GM12878 (cell line): ENCODE data around the gene CNOT10. TPM values are rescaled to one million over a fixed set of nuclear protein-coding genes. Genes with fewer than 3 reads are reported as not detected.

ENCODE experiments used
- ATAC-seq: fragments of 200-7000 bp; cut with Tn5 transposase; 3 replicates; pipeline ENCODE4 v1.9.1; 2020; ENCODE audit warnings: mild to moderate bottlenecking, moderate library complexity
- BruUV-seq: library from RNA; stranded (reverse); fragments of 400-500 nt; replicated peaks from 2 replicates; lab custom pipeline; 2021; lab: Mats Ljungman, UMichigan
- CTCF ChIA-PET: fragments of 300-600 bp; sonication (Branson Sonifier 250); formaldehyde crosslinking; extraction: SDS; loops from one replicate; lab custom pipeline; 2021; ENCODE audit warnings: inconsistent platforms; lab: Yijun Ruan, JAX
- POLR2A ChIA-PET: fragments of 350-600 bp; formaldehyde crosslinking; extraction: SDS; loops from one replicate; lab custom pipeline; 2021; ENCODE audit warnings: inconsistent platforms; lab: Charles Lee
- RAD21 ChIA-PET: fragments of 300-600 bp; sonication (Branson Sonifier 250); formaldehyde crosslinking; loops from one replicate; lab custom pipeline; 2023; ENCODE audit warnings: antibody characterized with exemption; ENCODE audit not compliant: unreplicated experiment; lab: Charles Lee
- SMC1A ChIA-PET: fragments of 300-600 bp; sonication (Branson Sonifier 250); formaldehyde crosslinking; loops from one replicate; lab custom pipeline; 2023; ENCODE audit not compliant: unreplicated experiment, uncharacterized antibody; lab: Charles Lee
- DNase-seq: peaks from one replicate; pipeline ENCODE4 v3.0.0-alpha.2; 2011; ENCODE audit warnings: low read depth, low spot score
- FAIRE-seq: peaks from 3 replicates; lab custom pipeline; 2011; peaks lifted over from hg19 to GRCh38; lab: Jason Lieb, UNC
- H2AFZ ChIP-seq: 2 replicates; pipeline ENCODE4 v1.6.0; 2011; ENCODE audit warnings: low read depth, low read length, control low read depth; ENCODE audit not compliant: control insufficient read depth
- H3K27ac ChIP-seq: 2 replicates; pipeline ENCODE4 v1.5.1; 2011; ENCODE audit warnings: control low read depth; ENCODE audit not compliant: control insufficient read depth, insufficient read depth
- H3K27me3 ChIP-seq, 2 experiments: replicated peaks in 1 of 2; 2 replicates each; pipeline versions ENCODE4 v1.6.0 to v1.6.1; 2011; ENCODE audit warnings: low read length in 1 of 2; ENCODE audit not compliant: control insufficient read depth in 2 of 2, insufficient read depth in 2 of 2
- H3K36me3 ChIP-seq, 2 experiments: 2 replicates each; pipeline ENCODE4 v1.5.1; 2011; ENCODE audit warnings: low read length in 1 of 2; ENCODE audit not compliant: control insufficient read depth in 2 of 2, insufficient read depth in 2 of 2
- H3K4me1 ChIP-seq: 2 replicates; pipeline ENCODE4 v1.6.1; 2011; ENCODE audit warnings: mild to moderate bottlenecking, low read length, moderate library complexity, mixed read lengths; ENCODE audit not compliant: control insufficient read depth, insufficient read depth
- H3K4me2 ChIP-seq: 2 replicates; pipeline ENCODE4 v1.6.0; 2011; ENCODE audit warnings: control low read depth; ENCODE audit not compliant: control insufficient read depth, insufficient read depth
- H3K4me3 ChIP-seq: fragments of 200-600 bp; sonication (generic); 2 replicates; pipeline ENCODE4 v1.5.1; 2016
- H3K79me2 ChIP-seq: 2 replicates; pipeline ENCODE4 v1.6.0; 2011; ENCODE audit warnings: low read length; ENCODE audit not compliant: control insufficient read depth, insufficient read depth
- H3K9ac ChIP-seq: 2 replicates; pipeline ENCODE4 v1.8.0; 2011; ENCODE audit warnings: low read length, control low read depth, mixed read lengths; ENCODE audit not compliant: control insufficient read depth, insufficient read depth
- H3K9me3 ChIP-seq: replicated peaks from 3 replicates; pipeline ENCODE4 v1.5.1; 2011; ENCODE audit warnings: mild to moderate bottlenecking, low read length; ENCODE audit not compliant: control insufficient read depth, insufficient read depth
- H4K20me1 ChIP-seq: 2 replicates; pipeline ENCODE4 v1.6.0; 2011; ENCODE audit not compliant: control insufficient read depth, insufficient read depth
- BCL11A ChIP-seq: IDR thresholded peaks from 2 replicates; pipeline ENCODE4 v1.6.1; 2011; ENCODE audit warnings: low read depth, low read length
- BHLHE40 ChIP-seq, 2 experiments: fragments of 450-650 bp in 1 of 2; IDR thresholded peaks; 2 replicates each; pipeline ENCODE4 v1.6.1; 2011 to 2017; ENCODE audit warnings: low read depth in 2 of 2, borderline replicate concordance in 1 of 2, improper control_type of control experiment in 1 of 2, low read length in 1 of 2, mild to moderate bottlenecking in 1 of 2
- HDAC2 ChIP-seq: fragments of 200-600 bp; sonication (generic); IDR thresholded peaks from 2 replicates; pipeline ENCODE4 v1.6.1; 2017
- HSF1 ChIP-seq: fragments of 150-350 bp; IDR thresholded peaks from 2 replicates; pipeline ENCODE4 v1.6.1; 2014; ENCODE audit warnings: mild to moderate bottlenecking, low read depth, low read length
- IKZF1 ChIP-seq: fragments of 450-650 bp; conservative IDR thresholded peaks from 2 replicates; pipeline ENCODE4 v1.6.1; 2017; ENCODE audit warnings: antibody characterized with exemption, mild to moderate bottlenecking
- NR2C2 ChIP-seq: IDR thresholded peaks from 2 replicates; pipeline ENCODE4 v1.6.1; 2011; ENCODE audit warnings: borderline replicate concordance, low read depth; ENCODE audit not compliant: control insufficient read depth, insufficient read length
- RAD51 ChIP-seq: fragments of 450-650 bp; IDR thresholded peaks from 2 replicates; pipeline ENCODE4 v1.6.1; 2016; ENCODE audit warnings: moderate library complexity, mild to moderate bottlenecking, inconsistent platforms
- TAF1 ChIP-seq: IDR thresholded peaks from 2 replicates; pipeline ENCODE4 v1.6.1; 2011; ENCODE audit warnings: mild to moderate bottlenecking, low read depth, low read length, borderline replicate concordance
- TCF12 ChIP-seq: IDR thresholded peaks from 2 replicates; pipeline ENCODE4 v1.6.1; 2011; ENCODE audit warnings: low read depth, mild to moderate bottlenecking, low read length
- TCF3 ChIP-seq: IDR thresholded peaks from 2 replicates; pipeline ENCODE4 v1.6.1; 2012; ENCODE audit warnings: low read depth, mild to moderate bottlenecking, low read length, borderline replicate concordance; ENCODE audit not compliant: insufficient read depth
- TCF7 ChIP-seq: IDR thresholded peaks from 2 replicates; pipeline ENCODE4 v1.6.1; 2014; ENCODE audit warnings: antibody characterized with exemption, borderline replicate concordance
- ZBED1 ChIP-seq: IDR thresholded peaks from 2 replicates; pipeline ENCODE4 v1.6.1; 2016; ENCODE audit warnings: borderline replicate concordance
- ZNF217 ChIP-seq: fragments of 450-650 bp; IDR thresholded peaks from 2 replicates; pipeline ENCODE4 v1.6.1; 2017; ENCODE audit warnings: antibody characterized with exemption, mild to moderate bottlenecking
- WGBS: methylation state at CpG from one replicate; pipeline ENCODE4 v1.1.6; 2016; ENCODE audit warnings: low lambda C conversion rate; ENCODE audit not compliant: insufficient replicate concordance, insufficient coverage; ENCODE audit errors: missing lambda C conversion rate; 5-methylcytosine and 5-hydroxymethylcytosine counted together
- in situ Hi-C: fragments of 300-500 bp; cut with MboI; formaldehyde crosslinking; loops from 9 replicates; pipeline ENCODE4 v1.14.3; 2018; ENCODE audit warnings: mixed read lengths
- intact Hi-C: fragments of 100-400 bp; cut with micrococcal nuclease; formaldehyde crosslinking; loops from one replicate; pipeline ENCODE4 v1.14.2; 2022; ENCODE audit not compliant: unreplicated experiment
- polyA plus RNA-seq, 11 experiments: library from polyadenylated mRNA; depleted of rRNA in 4 of 11; unstranded in 6 of 11; stranded (reverse) in 5 of 11; fragments of >200 nt; fragmentation: Nextera tagmentation in 4 of 11; fragmentation: Illumina TruSeq in 1 of 11; extraction: Ambion mirVana in 4 of 11; extraction: Trizol in 1 of 11; gene quantifications; 1 replicate in 1 of 11; 2 replicates in 10 of 11; pipeline versions ENCODE4 v1.2.1 to v1.2.3, GENCODE V29; 2011 to 2016; ENCODE audit warnings: inconsistent platforms in 2 of 11, missing spikeins in 2 of 11, low read depth in 1 of 11
- total RNA-seq, 4 experiments: library from RNA; depleted of rRNA in 3 of 4; stranded (reverse); fragments of >200 nt in 3 of 4; fragmentation: Illumina TruSeq in 1 of 4; extraction: Trizol in 1 of 4; gene quantifications; 2 replicates each; pipeline versions ENCODE4 v1.2.1 to v1.2.3, GENCODE V29; 2013 to 2021
- TF ChIP-seq, protein P1 (sequence below): fragments of 450-650 bp; IDR thresholded peaks from 2 replicates; pipeline ENCODE4 v1.6.1; 2016; ENCODE audit warnings: mild to moderate bottlenecking, moderate library complexity, borderline replicate concordance

The CNOT10 gene
- total and polyA plus RNA-seq, 10 of the 15 experiments (the other 5 are each of a cell fraction or from before 2014, with no cell fraction given), result 18.2 to 51.9 (median 45.5) TPM

GRCh38 chr3:32719931-32720330 is 34.9 kb downstream of the CNOT10 start:
- WGBS, result 98% methylated on average over 5 of the region's 5 CpGs

More at GRCh38 chr3:32719931-32720330, 34.9 kb downstream of the CNOT10 start:
- FAIRE-seq (no peak), DNase-seq (no peak), ATAC-seq (no peak)
- ChIA-PET POLR2A (no interaction called here), RAD21 (no interaction called here), SMC1A (no interaction called here), CTCF (interaction anchor here (1.2 kb wide), 1 partner anchor 214 kb away, joined by 3 read pairs; no protein-coding TSS in a partner anchor)
- H3K4me1 ChIP-seq, result no peaks in the 10 kb centered on the region
- H4K20me1 ChIP-seq, result no peaks in the 10 kb centered on the region
- no peaks in the 10 kb centered on the region for H3K27me3 ChIP-seq
- no TSS peak for BruUV-seq
- intact Hi-C loops, result no loop called here
- no peak overlapping the region for H2AFZ ChIP-seq
- H3K4me3 ChIP-seq, result no peak overlapping the region
- peaks cover 5 to 12% of the 10 kb centered on the region in 2 experiments; a peak in 3 of 4 replicates for H3K36me3 ChIP-seq
- in situ Hi-C loops, result no loop called here
- no peaks in the 10 kb centered on the region for H3K79me2 ChIP-seq
- H3K9ac ChIP-seq, result no peak overlapping the region
- H3K27ac ChIP-seq, result no peak overlapping the region
- no peak overlapping the region for H3K4me2 ChIP-seq
- H3K9me3 ChIP-seq, result no peaks in the 10 kb centered on the region
- TF ChIP-seq BCL11A (no peak), HDAC2 (no peak), BHLHE40 (IDR thresholded peaks at IDR 0.05; ENCODE audit: borderline replicate concordance in 1 of 2, low read depth in 2 of 2, low read length in 1 of 2) (no peak), TCF7 (no peak), TAF1 (no peak), TCF3 (no peak), NR2C2 (no peak), ZBED1 (no peak), ZNF217 (no peak), RAD51 (no peak), TCF12 (no peak), HSF1 (no peak), IKZF1 (no peak)
- TF ChIP-seq, protein P1, sequence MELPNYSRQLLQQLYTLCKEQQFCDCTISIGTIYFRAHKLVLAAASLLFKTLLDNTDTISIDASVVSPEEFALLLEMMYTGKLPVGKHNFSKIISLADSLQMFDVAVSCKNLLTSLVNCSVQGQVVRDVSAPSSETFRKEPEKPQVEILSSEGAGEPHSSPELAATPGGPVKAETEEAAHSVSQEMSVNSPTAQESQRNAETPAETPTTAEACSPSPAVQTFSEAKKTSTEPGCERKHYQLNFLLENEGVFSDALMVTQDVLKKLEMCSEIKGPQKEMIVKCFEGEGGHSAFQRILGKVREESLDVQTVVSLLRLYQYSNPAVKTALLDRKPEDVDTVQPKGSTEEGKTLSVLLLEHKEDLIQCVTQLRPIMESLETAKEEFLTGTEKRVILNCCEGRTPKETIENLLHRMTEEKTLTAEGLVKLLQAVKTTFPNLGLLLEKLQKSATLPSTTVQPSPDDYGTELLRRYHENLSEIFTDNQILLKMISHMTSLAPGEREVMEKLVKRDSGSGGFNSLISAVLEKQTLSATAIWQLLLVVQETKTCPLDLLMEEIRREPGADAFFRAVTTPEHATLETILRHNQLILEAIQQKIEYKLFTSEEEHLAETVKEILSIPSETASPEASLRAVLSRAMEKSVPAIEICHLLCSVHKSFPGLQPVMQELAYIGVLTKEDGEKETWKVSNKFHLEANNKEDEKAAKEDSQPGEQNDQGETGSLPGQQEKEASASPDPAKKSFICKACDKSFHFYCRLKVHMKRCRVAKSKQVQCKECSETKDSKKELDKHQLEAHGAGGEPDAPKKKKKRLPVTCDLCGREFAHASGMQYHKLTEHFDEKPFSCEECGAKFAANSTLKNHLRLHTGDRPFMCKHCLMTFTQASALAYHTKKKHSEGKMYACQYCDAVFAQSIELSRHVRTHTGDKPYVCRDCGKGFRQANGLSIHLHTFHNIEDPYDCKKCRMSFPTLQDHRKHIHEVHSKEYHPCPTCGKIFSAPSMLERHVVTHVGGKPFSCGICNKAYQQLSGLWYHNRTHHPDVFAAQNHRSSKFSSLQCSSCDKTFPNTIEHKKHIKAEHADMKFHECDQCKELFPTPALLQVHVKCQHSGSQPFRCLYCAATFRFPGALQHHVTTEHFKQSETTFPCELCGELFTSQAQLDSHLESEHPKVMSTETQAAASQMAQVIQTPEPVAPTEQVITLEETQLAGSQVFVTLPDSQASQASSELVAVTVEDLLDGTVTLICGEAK, result no peak
